HG03045 (cell line): ENCODE measurements around the gene PRR30.
"Not testable (repeated sequence)": the region's sequence is repeated elsewhere in the genome, so short reads cannot be mapped to it uniquely, and the experiment has no call there.

ENCODE experiments used
- ATAC-seq: cut with Tn5 transposase; IDR thresholded peaks from one replicate; pipeline ENCODE4 v1.9.1; 2021; ENCODE audit warnings: mild to moderate bottlenecking, moderate library complexity; ENCODE audit not compliant: unreplicated experiment

The PRR30 gene

DNA sequence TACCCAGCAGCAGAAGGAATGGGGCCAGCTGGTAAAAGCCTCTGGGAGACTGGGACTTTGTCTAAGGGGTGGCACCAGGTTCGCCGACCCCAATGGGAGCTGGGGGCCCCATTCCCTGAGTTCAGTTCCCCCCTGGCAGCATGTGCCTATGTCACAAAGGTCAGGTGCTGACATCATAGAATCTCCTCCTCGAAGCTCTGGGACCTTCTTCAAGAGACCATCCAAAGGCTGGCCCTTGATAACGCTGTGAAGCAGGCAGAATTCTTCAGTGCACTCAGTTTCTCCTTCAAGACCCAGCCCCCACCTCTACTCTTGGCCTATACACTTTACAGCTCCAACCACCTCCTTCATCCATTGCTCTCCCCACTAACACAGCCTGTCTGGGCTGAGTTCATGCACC, at the start of gene PRR30:
Gene PRR30, minus strand, starts transcription at position 101 of the 400 bp plus-strand sequence. CDS start 1,081 bp downstream, outside the sequence.
- ATAC-seq: no peak

DNA sequence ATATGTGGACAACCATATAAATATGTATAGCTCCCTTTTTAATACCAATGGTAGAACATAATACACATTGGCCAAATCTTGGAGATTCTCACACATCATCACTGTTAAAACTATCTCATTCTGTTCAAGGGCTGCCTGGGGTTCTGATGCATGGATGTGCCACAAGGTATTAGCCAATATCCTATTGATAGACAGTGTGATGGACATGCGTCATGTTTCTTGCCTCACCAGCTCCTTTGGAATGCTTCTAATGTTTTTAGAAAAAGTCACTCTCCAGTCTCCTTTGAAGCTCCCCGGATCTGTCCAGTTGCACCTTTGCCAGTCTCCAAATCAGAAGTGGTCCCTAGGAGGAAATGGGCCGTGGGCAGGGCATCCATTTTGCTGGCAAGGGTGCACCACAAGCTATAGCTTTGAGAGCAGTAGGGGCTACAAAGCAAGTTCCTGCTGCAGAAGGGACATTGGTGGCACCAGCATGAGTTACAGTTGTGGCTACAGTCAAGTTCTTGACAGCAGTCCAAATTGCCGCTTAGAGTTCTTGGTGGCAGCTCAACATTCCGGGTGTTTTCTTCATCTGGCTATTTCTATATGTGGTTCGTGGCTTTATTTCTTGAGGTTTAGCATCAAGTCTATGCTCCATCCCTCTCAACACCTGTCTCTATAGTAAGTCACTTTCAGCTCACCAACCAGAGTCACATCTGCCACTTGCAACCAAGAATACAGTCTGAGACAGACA, 47.6 kb upstream of the PRR30 start:
- ATAC-seq: no peak

DNA sequence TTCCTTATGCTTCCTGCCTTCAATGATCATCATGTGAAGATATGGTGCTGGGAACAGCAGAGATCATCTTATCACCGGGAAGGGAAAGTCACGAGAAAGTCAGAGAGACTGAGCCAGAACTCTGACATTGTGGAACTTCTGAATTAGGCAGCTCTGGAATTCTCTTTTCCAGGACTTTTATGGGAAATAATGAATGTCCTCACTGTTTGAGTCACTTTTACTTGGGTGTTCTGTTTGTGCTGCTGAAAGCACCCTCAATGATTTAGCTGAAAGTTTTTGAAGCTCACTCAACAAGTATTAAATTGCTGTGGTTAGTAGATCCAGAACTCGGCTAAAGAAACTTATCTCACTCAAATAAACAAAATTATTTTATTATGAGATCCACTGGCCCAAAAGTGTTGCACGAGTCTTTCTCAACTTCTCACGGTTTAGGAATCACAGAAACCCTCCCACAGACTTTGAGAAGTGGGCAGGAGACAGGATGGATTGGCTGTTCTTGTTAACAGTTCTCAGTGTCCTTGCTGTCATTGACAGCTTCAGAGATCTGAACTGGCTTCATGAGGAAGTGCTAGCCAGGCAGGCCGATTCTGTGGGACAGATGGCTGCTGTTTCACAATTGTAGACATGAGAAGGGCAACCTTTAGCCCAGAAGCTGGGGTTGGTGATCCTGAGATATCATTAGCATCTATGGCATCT, 46.3 kb upstream of the PRR30 start:
- no peak for ATAC-seq

DNA sequence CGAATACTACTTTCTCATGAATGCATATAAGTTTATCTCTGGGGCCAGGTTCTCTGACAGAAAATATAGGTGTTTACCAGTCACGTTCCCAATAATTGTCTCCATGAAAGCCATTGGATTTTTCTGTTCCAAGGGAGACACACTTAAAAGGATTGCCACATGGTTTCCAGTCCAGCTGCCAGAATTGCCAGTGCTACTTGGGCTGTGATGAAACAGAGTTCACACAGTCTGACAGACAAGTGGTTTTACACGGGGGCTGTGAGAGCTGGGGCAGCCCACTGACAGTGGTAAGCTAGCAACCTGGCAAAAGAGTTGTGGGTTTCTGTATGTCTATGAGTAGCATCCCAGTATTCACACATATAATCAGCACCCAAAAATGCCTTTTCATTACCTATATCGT, 44.9 kb upstream of the PRR30 start:
- no peak for ATAC-seq

DNA sequence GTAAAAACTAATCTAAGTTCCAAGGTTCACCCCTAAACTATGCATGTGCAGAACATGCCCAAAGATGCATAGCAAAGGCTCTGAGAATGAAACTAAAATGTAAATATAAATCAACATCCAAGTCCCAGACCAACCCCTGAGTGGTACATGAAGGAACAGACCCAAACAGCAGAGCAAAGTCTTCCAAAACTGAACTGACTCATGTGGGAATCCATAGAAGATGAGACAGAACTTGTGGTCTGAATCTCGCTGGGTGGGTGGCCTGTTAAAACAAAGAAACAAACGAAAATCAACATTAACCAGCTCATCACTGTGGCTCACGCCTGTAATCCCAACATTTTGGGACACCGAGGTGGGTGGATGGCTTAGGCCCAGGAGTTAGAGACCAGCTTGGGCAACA, 43.1 kb upstream of the PRR30 start:
- no peak for ATAC-seq

DNA sequence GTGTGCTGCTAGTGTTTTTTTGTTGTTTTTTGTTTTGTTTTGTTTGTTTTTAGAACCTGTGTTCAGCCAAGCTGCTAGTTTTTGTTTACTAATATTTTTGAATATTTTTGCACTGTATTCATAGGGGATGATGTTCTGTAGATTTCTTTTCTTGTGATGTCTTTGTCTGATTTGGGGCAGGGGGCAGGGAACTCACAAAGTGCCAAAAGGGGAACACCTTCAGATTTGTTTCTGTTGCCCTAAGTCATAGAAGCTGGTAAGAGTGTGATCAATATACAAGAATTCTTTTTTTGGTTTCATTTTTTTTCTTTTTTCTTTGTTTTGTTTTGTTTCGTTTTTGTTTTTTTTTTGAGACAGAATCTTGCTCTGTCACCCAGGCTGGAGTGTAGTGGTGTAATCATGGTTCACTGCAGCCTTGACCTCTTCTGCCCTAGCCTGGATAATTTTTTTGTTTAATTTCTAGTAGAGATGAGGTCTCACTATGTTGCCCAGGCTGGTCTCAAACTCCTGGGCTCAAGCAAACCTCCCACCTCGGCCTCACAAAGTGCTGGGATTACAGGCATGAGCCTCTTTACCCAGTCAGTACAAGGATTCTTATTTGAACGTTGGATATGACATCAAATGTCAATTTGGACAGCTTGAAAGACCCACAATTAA, 40.3 kb upstream of the PRR30 start:
- no peak for ATAC-seq

DNA sequence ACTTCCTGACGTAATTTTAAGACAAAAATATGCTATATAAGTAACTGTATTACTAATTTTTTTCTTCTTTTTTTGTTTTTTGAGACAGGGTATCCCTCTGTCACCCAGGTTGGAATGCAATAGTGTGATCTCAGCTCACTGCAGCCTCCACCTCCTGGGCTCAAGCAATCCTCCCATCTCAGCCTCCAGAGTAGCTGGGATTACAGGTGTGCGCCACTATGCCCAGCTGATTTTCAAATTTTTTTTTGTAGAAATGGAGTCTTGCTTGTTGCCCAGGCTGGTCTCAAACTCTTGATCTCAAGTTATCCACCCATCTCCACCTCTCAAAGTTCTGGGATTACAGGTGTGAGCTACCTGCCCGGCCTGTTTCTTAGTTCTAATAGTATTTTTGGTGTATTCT, 39.3 kb upstream of the PRR30 start:
- ATAC-seq: no peak

DNA sequence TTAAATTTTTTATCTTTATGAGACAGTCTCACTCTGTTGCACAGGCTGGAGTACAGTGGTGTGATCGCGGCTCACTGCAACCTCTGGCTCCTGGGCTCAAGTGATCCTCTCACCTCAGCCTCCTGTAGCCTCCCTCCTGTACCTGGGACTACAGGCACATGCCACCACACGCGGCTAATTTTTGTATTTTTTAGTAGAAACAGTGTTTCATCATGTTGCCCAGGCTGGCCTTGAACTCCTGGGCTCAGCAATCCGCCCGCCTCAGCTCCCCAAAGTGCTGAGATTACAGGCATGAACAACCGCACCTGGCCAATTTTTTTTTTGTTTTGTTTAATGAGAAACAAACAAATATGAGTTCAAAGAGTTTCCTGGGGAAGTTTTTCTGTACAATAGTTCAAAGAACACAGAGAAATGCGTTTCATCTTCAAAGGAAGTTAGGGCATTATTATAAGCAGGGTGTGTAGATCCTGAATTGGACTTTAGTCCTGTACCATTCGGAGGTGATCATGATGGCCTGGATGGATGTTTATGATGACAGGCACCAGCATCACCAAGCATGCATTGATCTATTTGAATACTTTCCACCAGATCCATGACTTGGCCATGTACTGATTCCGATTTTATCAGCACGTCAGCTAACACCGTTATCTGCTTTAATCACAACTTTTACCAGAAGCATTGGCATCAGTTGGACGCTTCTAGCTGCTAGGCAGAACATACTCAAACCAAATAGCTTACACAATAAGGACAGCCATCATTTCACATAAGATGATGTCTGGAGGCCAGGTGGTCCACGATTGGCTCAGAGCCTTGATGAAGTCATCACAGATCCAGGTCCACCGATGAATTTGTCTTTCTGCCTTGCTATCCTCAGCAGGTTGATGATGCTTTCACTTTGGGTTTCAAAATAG, 38.5 kb upstream of the PRR30 start:
- no peak for ATAC-seq

DNA sequence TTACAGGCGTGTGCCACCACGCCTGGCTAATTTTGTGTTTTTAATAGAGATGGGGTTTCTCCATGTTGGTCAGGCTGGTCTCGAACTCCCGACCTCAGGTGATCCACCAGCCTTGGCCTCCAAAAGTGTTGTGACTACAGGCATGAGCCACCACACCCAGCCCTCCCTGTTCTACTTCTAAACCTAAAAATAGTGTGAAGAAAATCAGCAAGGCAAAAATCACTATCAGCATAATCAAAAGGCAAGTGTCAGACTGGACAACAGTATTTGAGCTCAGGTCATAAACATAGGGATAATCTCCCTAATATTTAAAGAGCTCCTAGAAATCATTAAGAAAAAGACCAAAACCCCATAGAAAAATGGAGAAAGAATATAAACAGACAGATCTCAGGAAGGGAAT, 36.6 kb upstream of the PRR30 start:
- not testable (repeated sequence) for ATAC-seq

DNA sequence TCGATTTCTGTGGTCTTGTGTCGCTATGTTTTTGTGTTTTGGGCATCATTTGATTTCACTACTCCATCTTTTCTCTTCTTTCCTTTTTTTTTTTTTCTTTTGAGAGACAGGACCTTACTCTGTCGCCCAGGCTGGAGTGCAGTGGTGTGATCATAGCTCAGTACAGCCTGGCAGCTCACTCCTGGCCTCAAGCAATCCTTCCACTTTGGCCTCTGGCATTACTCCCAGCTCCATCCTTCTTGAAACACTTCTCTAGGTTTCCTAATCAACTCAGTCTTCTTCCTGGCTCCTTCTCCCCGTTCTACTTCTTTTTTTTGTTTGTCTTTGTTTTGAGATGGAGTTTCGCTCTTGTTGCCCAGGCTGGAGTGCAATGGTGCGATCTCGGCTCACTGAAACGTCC, 36.1 kb upstream of the PRR30 start:
- no peak for ATAC-seq

DNA sequence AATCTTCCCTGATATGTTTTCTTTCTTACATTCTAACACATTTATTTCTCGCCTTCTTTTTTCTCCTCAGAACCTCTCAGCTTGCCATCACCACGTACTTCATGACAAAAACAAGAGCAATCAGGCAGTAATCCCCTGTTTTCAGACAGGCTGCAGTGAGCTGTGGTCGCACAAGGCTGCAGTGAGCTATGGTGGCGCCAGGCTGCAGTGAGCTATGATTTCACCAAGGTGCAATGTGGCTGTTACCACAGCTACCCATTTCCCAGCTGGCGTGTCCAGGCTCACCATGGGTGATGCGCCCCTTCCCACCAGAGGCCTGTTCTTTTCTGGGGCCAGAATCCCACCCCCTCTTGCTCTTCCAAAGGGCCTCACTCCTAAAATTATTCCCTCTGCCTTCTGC, 35.4 kb upstream of the PRR30 start:
- no peak for ATAC-seq

DNA sequence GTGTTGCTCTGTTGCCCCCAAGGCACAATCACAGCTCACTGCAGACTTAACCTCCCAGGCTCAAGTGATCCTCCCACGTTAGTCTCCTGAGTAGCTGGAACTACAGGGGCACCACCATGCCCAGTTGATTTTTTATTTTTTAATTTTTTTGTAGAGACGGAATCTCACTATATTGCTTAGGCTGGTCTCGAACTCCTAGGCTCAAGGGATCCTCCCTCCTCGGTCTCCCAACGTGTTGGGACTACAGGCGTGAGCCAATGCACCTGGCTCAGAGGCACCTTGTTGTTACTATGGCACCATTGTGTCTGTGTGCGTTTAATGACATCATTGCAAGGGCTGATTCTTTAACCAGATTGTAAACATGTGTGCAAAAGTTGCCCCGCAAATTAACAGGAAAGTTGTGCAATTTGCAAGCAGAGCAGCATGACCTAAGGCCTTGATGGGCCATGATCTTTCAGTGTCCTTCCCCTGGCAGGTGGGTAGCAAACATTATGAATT, 32.2 kb upstream of the PRR30 start:
- no peak for ATAC-seq

DNA sequence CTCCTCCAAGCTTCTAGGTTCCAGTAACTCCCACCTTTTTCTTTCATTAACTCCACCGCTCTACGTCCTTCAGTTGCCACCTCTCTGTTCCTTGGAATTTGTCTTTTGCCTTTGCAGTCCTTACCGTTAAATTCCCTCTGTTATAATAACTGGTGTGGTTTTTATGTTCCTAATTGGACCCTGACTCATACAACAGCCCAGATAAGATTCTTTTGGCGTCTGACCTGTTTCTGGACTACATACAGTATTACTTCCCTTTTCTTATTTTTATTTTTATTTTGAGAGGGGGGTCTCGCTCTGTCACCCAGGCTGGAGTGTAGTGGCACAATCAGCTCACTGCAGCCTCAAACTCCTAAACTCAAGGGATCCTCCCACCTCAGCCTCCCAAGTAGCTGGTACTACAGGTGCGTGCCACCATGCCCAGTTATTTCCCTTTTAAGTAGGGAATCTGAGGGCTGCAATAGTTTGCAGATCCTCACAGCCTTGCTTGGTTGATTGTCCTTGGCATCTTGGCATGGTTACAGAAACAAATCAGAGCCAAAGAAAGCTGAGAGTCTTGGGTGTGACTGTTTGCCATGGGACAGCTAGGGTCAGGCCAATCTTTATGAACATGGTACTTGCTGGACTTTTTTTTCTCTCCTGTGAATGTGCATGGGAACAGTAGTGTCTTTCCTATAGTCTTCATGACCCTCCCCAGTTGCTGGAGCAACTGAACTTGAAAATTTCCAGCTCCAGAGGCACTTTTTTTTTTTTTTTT, 31.5 kb upstream of the PRR30 start:
- ATAC-seq: no peak

DNA sequence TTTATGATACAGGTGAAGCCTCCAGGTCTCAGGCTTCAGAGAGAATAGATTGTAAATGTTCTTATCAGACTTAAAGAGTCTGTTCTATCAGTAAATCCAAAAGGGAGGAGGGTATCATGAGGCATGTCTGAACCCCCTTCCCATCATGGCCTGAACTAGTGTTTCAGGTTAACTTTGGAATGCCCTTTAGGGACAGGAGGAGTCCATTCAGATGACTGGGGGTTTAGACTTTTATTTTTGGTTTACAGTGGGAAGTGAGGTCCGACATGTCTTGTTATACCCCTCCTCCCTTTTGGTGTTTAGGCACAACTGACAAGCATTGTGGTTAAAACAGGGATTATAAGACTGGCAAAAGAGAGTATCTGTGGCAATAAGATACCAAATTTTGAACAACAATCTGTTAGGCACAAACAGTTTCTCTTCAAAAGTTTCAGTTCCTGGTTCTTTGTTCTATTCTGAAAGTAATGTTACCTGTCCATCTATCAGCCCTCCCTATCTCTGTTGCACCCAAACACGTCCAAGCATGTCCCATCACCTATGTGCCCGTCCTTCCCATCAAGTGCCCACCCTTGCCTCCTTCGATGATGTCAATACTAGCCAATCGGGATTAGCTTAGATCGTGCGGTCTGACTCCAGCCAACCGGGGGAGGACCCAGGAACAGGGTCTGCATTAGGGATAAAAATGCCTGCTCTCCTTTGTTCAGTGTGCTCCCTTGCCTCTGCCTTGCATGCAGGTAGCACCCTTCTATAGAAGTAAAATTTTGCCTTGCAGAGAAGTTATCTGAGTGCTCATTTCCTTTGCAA, 26.0 kb upstream of the PRR30 start:
- no peak for ATAC-seq

DNA sequence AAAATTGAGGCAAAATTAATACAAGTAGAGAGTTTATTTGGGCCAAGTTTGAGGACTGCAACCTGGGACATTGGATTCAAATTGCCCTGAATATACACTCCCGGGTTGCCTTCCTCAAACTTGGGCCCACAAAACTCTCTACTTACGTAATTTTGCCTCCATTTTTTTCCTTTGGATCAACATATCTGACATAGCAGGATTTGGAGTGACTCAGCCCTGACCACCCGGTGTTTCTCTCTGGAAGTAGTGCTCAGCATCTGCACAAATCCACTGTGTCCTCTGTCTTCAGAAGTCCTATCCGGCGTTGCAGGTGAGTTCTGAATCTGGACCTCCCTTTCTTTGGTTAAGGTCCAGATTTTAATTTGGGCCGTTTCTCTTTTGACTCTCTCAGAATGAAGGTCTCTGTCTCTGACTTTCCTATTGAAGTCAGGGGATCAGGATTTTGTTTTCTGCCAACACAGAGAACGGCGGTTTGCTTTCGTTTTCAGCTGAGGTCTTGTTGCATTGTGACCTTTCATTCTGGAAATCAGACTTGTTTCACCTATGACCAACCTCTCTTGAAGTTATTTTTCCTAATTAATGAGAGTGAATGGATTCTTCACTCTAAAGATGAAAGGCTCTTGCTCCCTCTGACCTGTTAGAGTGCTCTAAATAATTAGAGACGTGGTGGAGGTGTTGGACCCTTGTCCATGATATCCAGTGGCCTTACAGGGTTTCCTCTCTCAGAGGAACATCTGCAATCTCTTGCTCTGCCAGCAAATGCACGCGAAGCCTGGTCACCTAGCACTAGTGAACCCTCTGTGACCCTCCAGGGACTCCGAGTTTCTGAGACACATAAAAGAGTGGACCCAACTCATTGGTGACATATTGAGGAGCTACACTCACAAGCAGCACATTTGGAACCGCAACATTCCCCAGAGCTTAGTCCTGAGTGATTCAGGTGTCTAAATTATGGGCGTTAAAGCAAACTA, 23.2 kb upstream of the PRR30 start:
- ATAC-seq: no peak

DNA sequence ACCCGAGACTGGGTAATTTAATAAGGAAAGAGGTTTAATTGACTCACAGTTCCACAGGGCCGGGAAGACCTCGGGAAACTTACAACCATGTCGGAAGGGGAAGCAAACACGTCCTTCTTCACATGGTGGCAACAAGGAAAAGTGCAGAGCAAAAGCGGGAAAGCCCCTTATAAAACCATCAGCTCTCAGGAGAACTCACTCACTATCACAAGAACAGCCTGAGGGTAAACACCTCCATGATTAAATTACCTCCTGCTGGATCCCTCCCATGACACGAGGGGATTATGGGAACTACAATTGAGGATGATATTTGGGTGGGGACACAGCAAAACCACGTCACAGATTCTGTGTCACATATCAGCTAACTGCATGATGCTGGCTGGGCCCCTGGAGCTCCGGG, 21.0 kb upstream of the PRR30 start:
- ATAC-seq: no peak

DNA sequence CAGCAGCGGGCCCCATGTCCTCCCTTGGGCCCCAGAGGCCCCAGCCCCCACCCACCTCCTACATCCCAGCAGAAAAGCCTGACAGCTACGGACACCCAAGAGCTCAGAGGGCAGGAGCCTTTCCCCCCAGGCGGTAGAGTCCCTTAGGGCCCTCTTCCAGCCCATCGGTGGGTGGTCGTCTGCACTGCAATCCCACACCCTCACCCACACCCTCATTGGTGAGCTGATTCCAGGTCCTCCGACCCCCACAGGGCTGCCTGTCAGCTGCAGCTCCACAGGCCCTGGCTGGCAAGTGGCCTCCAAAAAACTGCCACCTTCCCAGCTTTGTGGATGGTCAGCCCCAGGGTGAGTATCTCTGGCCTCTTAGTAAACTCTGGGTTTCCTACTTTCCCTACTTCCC, 20.1 kb upstream of the PRR30 start:
- no peak for ATAC-seq

DNA sequence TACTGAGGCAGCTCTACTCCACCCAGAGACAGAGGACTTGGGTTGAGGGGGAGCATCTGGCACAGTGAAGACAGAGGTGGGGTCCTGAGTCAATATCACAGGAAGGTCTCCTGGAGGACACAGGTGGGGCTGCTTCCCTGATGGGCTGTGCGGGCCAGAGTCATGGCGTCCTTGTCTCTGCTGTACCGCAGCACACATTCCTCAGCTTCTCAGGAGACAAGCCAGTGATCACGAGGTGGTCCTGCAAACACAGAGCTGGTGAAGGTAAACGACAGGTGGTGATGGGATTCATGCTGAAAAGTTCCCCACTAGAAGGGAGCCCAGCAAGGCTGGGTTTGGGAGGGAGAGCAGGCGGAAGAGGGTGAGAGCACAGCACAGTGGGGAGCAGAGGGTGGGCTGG, 19.3 kb upstream of the PRR30 start:
- ATAC-seq: no peak
